Gastroesophageal sphincter (tissue), 3 donors: ENCODE results near the gene OPCML.

Source experiments
- CTCF ChIP-seq, 4 experiments: fragments of 200-600 bp in 2 of 4; fragments of 450-650 bp in 2 of 4; sonication (generic) in 1 of 4; IDR thresholded peaks; one replicate each; pipeline ENCODE4 v1.5.1; 2017 to 2019; ENCODE audit warnings: antibody characterized with exemption in 4 of 4, mild to moderate bottlenecking in 2 of 4, moderate library complexity in 2 of 4
- EP300 ChIP-seq: sonication (generic); formaldehyde crosslinking; IDR thresholded peaks from one replicate; pipeline ENCODE4 v1.6.1; 2017; ENCODE audit warnings: antibody characterized with exemption, mild to moderate bottlenecking
- POLR2A ChIP-seq, 2 donors: fragments of 450-650 bp; IDR thresholded peaks; one replicate each; pipeline ENCODE4 v1.6.1; 2017; ENCODE audit warnings: antibody characterized with exemption in 2 of 2, mild to moderate bottlenecking in 2 of 2, moderate library complexity in 1 of 2
- POLR2AphosphoS5 ChIP-seq: sonication (generic); formaldehyde crosslinking; IDR thresholded peaks from one replicate; pipeline ENCODE4 v1.6.1; 2017; ENCODE audit warnings: antibody characterized with exemption

DNA sequence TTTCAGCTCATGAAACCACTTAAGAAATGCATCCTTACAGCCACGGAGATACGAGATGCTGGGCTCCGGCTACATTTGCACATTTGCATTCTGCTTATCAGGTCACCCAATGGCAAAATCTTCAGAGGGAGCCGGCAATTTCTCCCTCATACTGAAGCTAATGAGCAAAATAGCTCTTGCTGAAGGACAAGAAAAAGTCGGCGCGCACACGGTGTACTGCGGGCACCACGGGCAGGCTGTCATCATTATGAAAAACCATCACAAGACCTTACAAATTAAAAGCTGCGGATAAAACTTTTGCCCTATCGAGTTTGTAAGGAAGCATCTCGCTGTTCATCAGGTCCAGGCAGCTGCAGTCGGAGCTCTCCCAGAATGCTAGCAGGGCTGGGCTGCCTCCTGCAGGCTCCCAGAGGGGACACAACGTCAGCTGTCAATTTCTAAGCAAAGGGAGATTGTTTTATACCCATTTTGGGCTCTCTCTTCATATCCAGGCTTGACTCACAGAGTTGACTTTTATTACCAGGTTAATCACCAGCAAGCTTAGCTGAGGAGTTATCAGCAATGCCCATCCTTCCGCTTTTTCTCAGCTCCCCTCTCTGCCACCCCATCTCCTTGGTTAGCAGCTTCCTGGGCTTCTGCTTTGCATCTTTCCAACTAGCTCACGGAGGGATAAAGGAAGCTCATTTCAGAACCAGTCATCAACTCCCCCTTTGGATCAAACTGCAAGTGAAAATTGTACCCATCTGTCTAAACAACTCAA lies 375.1 kb downstream of the OPCML start:
- TF ChIP-seq CTCF (IDR thresholded peaks at IDR 0.05) (no peak), POLR2AphosphoS5 (no peak), POLR2A (IDR thresholded peaks at IDR 0.05) (no peak), EP300 (no peak)
